Measurements from ENCODE around the gene WDFY2. TPM values are rescaled to one million over a fixed set of nuclear protein-coding genes. Genes with fewer than 3 reads are reported as not detected.

Gene WDFY2
- total and polyA plus RNA-seq, 2 of the 13 experiments (the other 11 are each of a cell fraction or from before 2014, with no cell fraction given): 22.6 to 27.0 TPM

DNA sequence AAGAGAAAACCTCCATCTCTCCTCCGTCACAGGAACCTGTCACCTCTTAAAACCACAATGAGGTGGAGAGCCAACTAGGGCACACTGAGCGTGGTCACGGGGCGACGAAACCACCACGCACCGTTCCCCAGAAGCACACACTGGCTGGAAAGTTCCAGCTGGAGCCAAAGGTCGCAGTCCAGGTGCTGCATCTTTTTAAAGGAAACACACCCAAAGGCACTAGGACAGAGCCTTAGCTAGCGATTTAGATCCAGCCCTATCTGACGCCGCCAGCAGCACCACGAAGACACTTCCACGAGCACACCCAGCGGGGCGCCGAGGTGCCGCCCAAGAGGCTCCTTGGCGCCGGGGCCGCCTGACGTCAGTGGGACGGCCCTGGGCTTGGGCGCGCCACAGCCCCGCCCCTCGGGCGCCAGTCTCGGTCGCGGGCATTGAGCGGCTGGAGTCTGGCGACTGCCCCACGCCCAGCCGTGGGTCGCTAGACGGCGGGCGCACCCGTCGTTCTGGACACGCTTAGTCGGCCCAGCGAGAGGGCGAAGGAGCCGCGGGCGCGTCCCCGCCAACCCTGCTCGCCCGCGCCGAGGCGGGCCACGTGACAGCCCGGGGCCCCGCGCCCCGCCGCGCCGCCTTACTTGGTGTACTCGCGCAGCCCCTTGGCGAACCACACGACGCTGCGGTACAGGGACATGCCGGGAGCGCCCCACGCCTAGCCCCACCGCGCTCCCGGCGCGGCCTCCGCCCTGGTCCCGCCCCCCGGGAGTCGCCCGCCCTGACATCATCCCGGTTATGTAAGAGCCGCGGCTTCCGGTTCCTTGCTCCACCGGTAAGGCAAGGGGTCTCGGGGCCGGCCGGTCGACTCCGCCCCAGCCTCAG is 219.4 kb downstream of the WDFY2 start, which contains the start of gene DHRS12 (continued):
- TF ChIP-seq ZNF747 (CRISPR knock-in tag; IDR thresholded peaks at IDR 0.05; ENCODE audit: borderline replicate concordance) (no peak), ZSCAN30 (CRISPR knock-in tag; IDR thresholded peaks at IDR 0.05) (no peak), THRA (CRISPR knock-in tag; IDR thresholded peaks at IDR 0.05; ENCODE audit: borderline replicate concordance) (no peak), ZNF678 (CRISPR knock-in tag; IDR thresholded peaks at IDR 0.05) (no peak), TEAD2 (CRISPR knock-in tag; IDR thresholded peaks at IDR 0.05) (no peak), ZBTB20 (CRISPR knock-in tag; IDR thresholded peaks at IDR 0.05; ENCODE audit: borderline replicate concordance, low read depth) (no peak), ZNF33B (CRISPR knock-in tag; IDR thresholded peaks at IDR 0.05) (peak; percentile 60), SP4 (CRISPR knock-in tag; IDR thresholded peaks at IDR 0.05) (peak; percentile 89), ZBED4 (CRISPR knock-in tag; IDR thresholded peaks at IDR 0.05; ENCODE audit: borderline replicate concordance) (peak; percentile 38; the same call in 1 of the 2 replicates), ZNF572 (CRISPR knock-in tag; IDR thresholded peaks at IDR 0.05) (no peak), RCOR2 (CRISPR knock-in tag; IDR thresholded peaks at IDR 0.05) (no peak), ZNF598 (CRISPR knock-in tag; IDR thresholded peaks at IDR 0.05; ENCODE audit: borderline replicate concordance) (peak; percentile 74; the same call in 1 of the 2 replicates), ARHGAP35 (CRISPR knock-in tag; IDR thresholded peaks at IDR 0.05; ENCODE audit: borderline replicate concordance) (no peak; the same call in 1 of the 2 replicates), MLX (CRISPR knock-in tag; IDR thresholded peaks at IDR 0.05) (peak; percentile 26; the same call in 1 of the 2 replicates), THYN1 (CRISPR knock-in tag; IDR thresholded peaks at IDR 0.05; ENCODE audit: borderline replicate concordance, low read depth) (no peak), ZNF558 (CRISPR knock-in tag; IDR thresholded peaks at IDR 0.05; ENCODE audit: borderline replicate concordance) (peak; percentile 51; the same call in 1 of the 2 replicates), ZNF124 (CRISPR knock-in tag; IDR thresholded peaks at IDR 0.05) (no peak)
- TF ChIP-seq, protein P1, sequence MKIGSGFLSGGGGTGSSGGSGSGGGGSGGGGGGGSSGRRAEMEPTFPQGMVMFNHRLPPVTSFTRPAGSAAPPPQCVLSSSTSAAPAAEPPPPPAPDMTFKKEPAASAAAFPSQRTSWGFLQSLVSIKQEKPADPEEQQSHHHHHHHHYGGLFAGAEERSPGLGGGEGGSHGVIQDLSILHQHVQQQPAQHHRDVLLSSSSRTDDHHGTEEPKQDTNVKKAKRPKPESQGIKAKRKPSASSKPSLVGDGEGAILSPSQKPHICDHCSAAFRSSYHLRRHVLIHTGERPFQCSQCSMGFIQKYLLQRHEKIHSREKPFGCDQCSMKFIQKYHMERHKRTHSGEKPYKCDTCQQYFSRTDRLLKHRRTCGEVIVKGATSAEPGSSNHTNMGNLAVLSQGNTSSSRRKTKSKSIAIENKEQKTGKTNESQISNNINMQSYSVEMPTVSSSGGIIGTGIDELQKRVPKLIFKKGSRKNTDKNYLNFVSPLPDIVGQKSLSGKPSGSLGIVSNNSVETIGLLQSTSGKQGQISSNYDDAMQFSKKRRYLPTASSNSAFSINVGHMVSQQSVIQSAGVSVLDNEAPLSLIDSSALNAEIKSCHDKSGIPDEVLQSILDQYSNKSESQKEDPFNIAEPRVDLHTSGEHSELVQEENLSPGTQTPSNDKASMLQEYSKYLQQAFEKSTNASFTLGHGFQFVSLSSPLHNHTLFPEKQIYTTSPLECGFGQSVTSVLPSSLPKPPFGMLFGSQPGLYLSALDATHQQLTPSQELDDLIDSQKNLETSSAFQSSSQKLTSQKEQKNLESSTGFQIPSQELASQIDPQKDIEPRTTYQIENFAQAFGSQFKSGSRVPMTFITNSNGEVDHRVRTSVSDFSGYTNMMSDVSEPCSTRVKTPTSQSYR (CRISPR knock-in tag; IDR thresholded peaks at IDR 0.05; ENCODE audit: borderline replicate concordance): peak; percentile 10; the same call in 1 of the 2 replicates
- TF ChIP-seq, protein P2, sequence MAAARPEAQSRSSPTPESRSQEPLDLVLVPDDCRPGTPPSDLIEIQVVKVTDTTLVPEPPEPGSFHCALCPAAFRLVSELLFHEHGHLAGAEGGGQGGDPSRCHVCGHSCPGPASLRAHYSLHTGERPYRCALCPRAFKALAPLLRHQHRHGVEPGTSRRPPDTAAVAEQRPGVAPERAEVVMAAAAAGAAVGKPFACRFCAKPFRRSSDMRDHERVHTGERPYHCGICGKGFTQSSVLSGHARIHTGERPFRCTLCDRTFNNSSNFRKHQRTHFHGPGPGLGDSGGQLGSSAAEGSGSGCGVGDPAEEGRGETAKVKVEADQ (CRISPR knock-in tag; IDR thresholded peaks at IDR 0.05; ENCODE audit: borderline replicate concordance): peak; percentile 71

All from HepG2 (cell line).